Measurements from ENCODE around the gene IPCEF1. TPM values are rescaled to one million over a fixed set of nuclear protein-coding genes. Genes with fewer than 3 reads are reported as not detected.

The IPCEF1 gene
- total and polyA plus RNA-seq, 2 experiments from 2014 or later: not detected

DNA sequence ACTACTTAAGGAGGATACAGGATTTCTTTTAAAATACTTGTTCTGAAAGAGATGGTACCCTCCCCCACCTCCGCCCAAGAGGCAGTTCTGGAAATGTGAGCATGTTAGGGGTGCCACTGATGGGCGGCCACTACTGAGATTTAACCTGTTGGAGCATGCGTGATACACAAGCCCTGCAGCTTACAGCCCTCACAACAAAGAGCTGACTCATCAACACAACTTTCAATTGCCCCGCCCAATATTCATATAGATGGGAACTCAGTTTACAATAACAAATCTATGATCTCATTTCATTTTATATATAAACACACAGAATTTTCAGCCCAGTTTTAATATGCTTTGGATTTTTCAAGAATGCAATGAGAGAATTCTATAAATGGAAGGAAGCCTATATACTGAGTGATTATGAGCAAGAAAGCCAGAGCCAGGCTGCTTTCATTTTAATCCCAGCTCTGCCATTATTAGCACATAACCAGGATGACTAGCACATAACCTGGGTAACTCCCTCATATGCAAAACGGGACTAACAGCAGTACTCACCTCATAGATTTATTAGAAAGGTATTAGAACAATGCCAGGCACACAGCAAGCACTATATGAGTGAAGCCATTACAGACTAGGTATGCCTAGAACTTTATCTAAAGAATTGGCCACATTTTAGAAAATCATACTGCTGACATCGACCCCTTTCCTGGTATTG lies 45.6 kb upstream of the IPCEF1 start:
- in situ Hi-C loops (cut with MboI): no loop called here
- H4K20me1 ChIP-seq (ENCODE audit: insufficient read depth): no peaks in the 10 kb centered on the region
- no peak for DNase-seq
- no peaks in the 10 kb centered on the region for H3K9me2 ChIP-seq (ENCODE audit: insufficient read depth)
- 96 to 97% methylated on average over 6 of the region's 6 CpGs for WGBS, 2 experiments (ENCODE audit: low coverage in 1 of 2, low lambda C conversion rate in 2 of 2, missing lambda C conversion rate in 2 of 2)
- no peak overlapping the region for H3K27ac ChIP-seq
- TF ChIP-seq EZH2 (IDR thresholded peaks at IDR 0.05; ENCODE audit: insufficient read depth, poor library complexity, severe bottlenecking) (no peak), EZH2phosphoT487 (IDR thresholded peaks at IDR 0.05; ENCODE audit: insufficient read depth, low read depth) (no peak)
- H3K9me3 ChIP-seq (ENCODE audit: low read depth): no peaks in the 10 kb centered on the region
- no peak overlapping the region for H3K4me2 ChIP-seq (ENCODE audit: unreplicated experiment)
- no peak overlapping the region for H2AFZ ChIP-seq
- peaks cover 6% of the 10 kb centered on the region; the same call in 1 of the 2 replicates for H3F3A ChIP-seq (ENCODE audit: insufficient read depth)
- no peak overlapping the region for H3K9ac ChIP-seq
- no peaks in the 10 kb centered on the region for H3K27me3 ChIP-seq (replicated peaks; ENCODE audit: insufficient read depth)
- no peaks in the 10 kb centered on the region for H3K36me3 ChIP-seq (ENCODE audit: low read depth)
- no peak overlapping the region for H3K4me3 ChIP-seq
- H3K79me2 ChIP-seq (ENCODE audit: insufficient read depth): no peaks in the 10 kb centered on the region
- peaks cover 34% of the 10 kb centered on the region for H3K4me1 ChIP-seq (ENCODE audit: insufficient read depth)

DNA sequence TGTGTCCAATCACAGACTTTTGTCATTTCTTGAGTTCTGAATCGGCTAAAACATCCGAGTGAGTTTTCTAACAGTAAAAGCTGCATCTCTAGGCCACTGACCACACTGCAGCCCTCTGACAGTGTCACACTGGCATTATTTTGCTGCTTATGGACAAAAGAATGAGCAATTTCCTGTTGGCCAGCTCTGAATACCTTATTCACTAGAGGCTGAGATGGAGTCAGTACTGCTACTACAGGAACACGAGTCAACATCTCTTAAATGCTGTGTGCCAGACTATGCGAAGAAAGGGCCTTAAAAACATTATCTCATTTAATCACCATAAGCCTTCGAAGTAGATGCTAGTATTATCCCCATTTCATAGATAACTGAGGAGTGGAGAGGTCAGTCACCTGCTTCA lies 42.5 kb upstream of the IPCEF1 start:
- Histone ChIP-seq H3K4me1 (ENCODE audit: insufficient read depth) (peaks cover 19% of the 10 kb centered on the region), H3K27me3 (replicated peaks; ENCODE audit: insufficient read depth) (no peaks in the 10 kb centered on the region), H3K27ac (no peak overlapping the region), H2AFZ (no peak overlapping the region), H3K4me3 (no peak overlapping the region), H3K4me2 (ENCODE audit: unreplicated experiment) (no peak overlapping the region), H3K9ac (no peak overlapping the region), H3K36me3 (ENCODE audit: low read depth) (no peaks in the 10 kb centered on the region), H3K9me2 (ENCODE audit: insufficient read depth) (no peaks in the 10 kb centered on the region), H4K20me1 (ENCODE audit: insufficient read depth) (no peaks in the 10 kb centered on the region), H3K9me3 (ENCODE audit: low read depth) (no peaks in the 10 kb centered on the region), H3F3A (ENCODE audit: insufficient read depth) (no peaks in the 10 kb centered on the region), H3K79me2 (ENCODE audit: insufficient read depth) (no peaks in the 10 kb centered on the region)
- 57 to 70% methylated on average over 5 of the region's 5 CpGs for WGBS, 2 experiments (ENCODE audit: low coverage in 1 of 2, low lambda C conversion rate in 2 of 2, missing lambda C conversion rate in 2 of 2)
- peak; percentile 81 for DNase-seq
- TF ChIP-seq EZH2 (IDR thresholded peaks at IDR 0.05; ENCODE audit: insufficient read depth, poor library complexity, severe bottlenecking): no peak
- no peak for TF ChIP-seq EZH2phosphoT487 (IDR thresholded peaks at IDR 0.05; ENCODE audit: insufficient read depth, low read depth)
- in situ Hi-C loops (cut with MboI): no loop called here

DNA sequence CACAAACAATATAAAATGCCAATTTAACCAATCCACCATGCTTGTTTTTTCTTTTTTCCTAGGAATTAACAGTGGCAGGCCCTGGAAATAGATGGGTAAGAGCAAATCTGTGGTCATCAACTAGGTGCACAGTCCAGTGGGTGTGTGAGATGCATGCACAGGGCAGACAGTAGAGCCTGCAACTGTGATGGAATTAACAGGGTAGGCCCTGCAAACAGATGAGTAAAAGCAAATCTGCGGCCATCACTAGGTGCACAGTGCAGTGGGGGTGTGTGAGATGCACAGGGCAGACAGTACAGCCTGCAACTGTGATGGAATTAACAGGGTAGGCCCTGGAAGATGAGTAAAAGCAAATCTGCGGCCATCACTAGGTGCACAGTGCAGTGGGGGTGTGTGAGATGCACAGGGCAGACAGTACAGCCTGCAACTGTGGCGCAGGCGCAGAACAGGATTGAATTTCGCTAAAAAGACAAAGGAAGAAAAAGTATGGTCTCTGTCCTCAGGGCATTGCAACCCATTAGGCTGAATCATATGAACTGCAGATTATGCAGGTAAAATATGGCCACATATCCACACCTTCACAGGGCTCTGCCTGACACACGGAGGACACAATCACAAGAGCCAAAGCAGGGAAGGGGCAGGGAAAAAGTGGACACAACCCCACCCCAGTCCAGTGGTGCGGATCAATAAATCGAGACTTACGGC lies 41.0 kb upstream of the IPCEF1 start:
- no peaks in the 10 kb centered on the region for H3K27me3 ChIP-seq (replicated peaks; ENCODE audit: insufficient read depth)
- no peak overlapping the region for H3K4me3 ChIP-seq
- no peak for TF ChIP-seq EZH2phosphoT487 (IDR thresholded peaks at IDR 0.05; ENCODE audit: insufficient read depth, low read depth)
- no peak for TF ChIP-seq EZH2 (IDR thresholded peaks at IDR 0.05; ENCODE audit: insufficient read depth, poor library complexity, severe bottlenecking)
- H3K4me1 ChIP-seq (ENCODE audit: insufficient read depth): 0 out of 2 replicates have a peak, but pooled peaks cover 9% of the 10 kb centered on the region
- H3K79me2 ChIP-seq (ENCODE audit: insufficient read depth): no peaks in the 10 kb centered on the region
- in situ Hi-C loops (cut with MboI): no loop called here
- no peaks in the 10 kb centered on the region for H3F3A ChIP-seq (ENCODE audit: insufficient read depth)
- no peak overlapping the region for H3K9ac ChIP-seq
- DNase-seq: no peak
- no peaks in the 10 kb centered on the region for H3K36me3 ChIP-seq (ENCODE audit: low read depth)
- 95 to 98% methylated on average over 9 of the region's 9 CpGs for WGBS, 2 experiments (ENCODE audit: low coverage in 1 of 2, low lambda C conversion rate in 2 of 2, missing lambda C conversion rate in 2 of 2)
- no peak overlapping the region for H2AFZ ChIP-seq
- H3K9me2 ChIP-seq (ENCODE audit: insufficient read depth): no peaks in the 10 kb centered on the region
- H3K9me3 ChIP-seq (ENCODE audit: low read depth): no peaks in the 10 kb centered on the region
- H3K4me2 ChIP-seq (ENCODE audit: unreplicated experiment): no peak overlapping the region
- H4K20me1 ChIP-seq (ENCODE audit: insufficient read depth): no peaks in the 10 kb centered on the region
- H3K27ac ChIP-seq: no peak overlapping the region

DNA sequence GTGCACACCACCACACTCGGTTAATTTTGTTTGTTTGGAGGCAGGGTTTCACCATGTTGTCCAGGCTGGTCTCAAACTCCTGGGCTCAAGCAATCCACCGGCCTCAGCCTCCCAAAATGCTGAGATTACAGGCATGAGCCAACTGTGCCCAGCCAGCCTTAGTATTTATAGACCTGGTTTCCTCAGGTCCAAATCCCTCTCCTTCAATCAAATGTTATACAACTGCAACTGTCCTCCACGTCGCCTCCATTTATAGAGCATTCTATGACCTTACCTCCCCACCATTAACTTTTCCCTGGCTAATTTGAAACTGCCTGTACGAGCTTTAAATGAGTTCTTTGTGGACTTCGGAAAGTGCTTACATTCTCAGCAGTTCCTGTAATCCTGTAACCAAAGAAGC lies 39.3 kb upstream of the IPCEF1 start:
- no peak overlapping the region for H3K27ac ChIP-seq
- H3K9ac ChIP-seq: no peak overlapping the region
- H3F3A ChIP-seq (ENCODE audit: insufficient read depth): no peaks in the 10 kb centered on the region
- no peaks in the 10 kb centered on the region for H3K79me2 ChIP-seq (ENCODE audit: insufficient read depth)
- H4K20me1 ChIP-seq (ENCODE audit: insufficient read depth): no peaks in the 10 kb centered on the region
- H2AFZ ChIP-seq: no peak overlapping the region
- in situ Hi-C loops (cut with MboI): no loop called here
- no peaks in the 10 kb centered on the region for H3K36me3 ChIP-seq (ENCODE audit: low read depth)
- DNase-seq: no peak
- whole genome bisulfite sequencing, 2 experiments (ENCODE audit: low coverage in 1 of 2, low lambda C conversion rate in 2 of 2, missing lambda C conversion rate in 2 of 2): 91% methylated on average over 6 of the region's 6 CpGs
- no peak for TF ChIP-seq EZH2 (IDR thresholded peaks at IDR 0.05; ENCODE audit: insufficient read depth, poor library complexity, severe bottlenecking)
- no peak for TF ChIP-seq EZH2phosphoT487 (IDR thresholded peaks at IDR 0.05; ENCODE audit: insufficient read depth, low read depth)
- H3K9me3 ChIP-seq (ENCODE audit: low read depth): no peaks in the 10 kb centered on the region
- H3K9me2 ChIP-seq (ENCODE audit: insufficient read depth): no peaks in the 10 kb centered on the region
- no peaks in the 10 kb centered on the region for H3K27me3 ChIP-seq (replicated peaks; ENCODE audit: insufficient read depth)
- no peak overlapping the region for H3K4me3 ChIP-seq
- 0 out of 2 replicates have a peak, but pooled peaks cover 9% of the 10 kb centered on the region for H3K4me1 ChIP-seq (ENCODE audit: insufficient read depth)
- no peak overlapping the region for H3K4me2 ChIP-seq (ENCODE audit: unreplicated experiment)

All from GM23248 (cell line).